HepG2 (cell line): ENCODE data around the gene ELL. TPM values are rescaled to one million over a fixed set of nuclear protein-coding genes. Genes with fewer than 3 reads are reported as not detected.

ENCODE experiments used
- ATAC-seq: fragments of 200-7000 bp; cut with Tn5 transposase; 3 replicates; pipeline ENCODE4 v1.9.1; 2020; ENCODE audit warnings: mild to moderate bottlenecking, moderate library complexity
- BruUV-seq: library from RNA; stranded (reverse); fragments of 400-500 nt; replicated peaks from 2 replicates; lab custom pipeline; 2021; lab: Mats Ljungman, UMichigan
- CTCF ChIA-PET: fragments of 300-600 bp; formaldehyde crosslinking; extraction: SDS; loops from one replicate; lab custom pipeline; 2021; ENCODE audit warnings: low total read pairs, inconsistent platforms, low intra/inter-chr PET ratio; lab: Yijun Ruan, JAX
- POLR2A ChIA-PET: fragments of 350-600 bp; sonication (Branson Sonifier 250); formaldehyde crosslinking; loops from one replicate; lab custom pipeline; 2020; ENCODE audit warnings: antibody characterized with exemption, inconsistent platforms; lab: Yijun Ruan, JAX
- DNase-seq: peaks from one replicate; pipeline ENCODE4 v3.0.0-alpha.2; 2015; ENCODE audit warnings: low spot score
- FAIRE-seq: peaks from 3 replicates; lab custom pipeline; 2011; peaks lifted over from hg19 to GRCh38; lab: Jason Lieb, UNC
- H2AFZ ChIP-seq: one replicate; pipeline ENCODE4 v1.6.1; 2011; ENCODE audit warnings: low read length, inconsistent platforms
- H3K27ac ChIP-seq: fragments of 300-600 bp; 3 replicates; pipeline ENCODE4 v1.8.0; 2011; ENCODE audit warnings: mixed run types, mild to moderate bottlenecking, mixed read lengths, low read length, inconsistent platforms; ENCODE audit not compliant: insufficient read depth; ENCODE audit errors: extremely low read length
- H3K27me3 ChIP-seq, 2 experiments: fragments of 200-600 bp in 1 of 2; 2 replicates in 1 of 2; 3 replicates in 1 of 2; pipeline versions ENCODE4 v1.6.0 to v1.8.0; 2011; ENCODE audit warnings: low read length in 2 of 2, mild to moderate bottlenecking in 2 of 2, moderate library complexity in 2 of 2, inconsistent platforms in 1 of 2; ENCODE audit not compliant: insufficient read depth in 2 of 2, control insufficient read depth in 1 of 2
- H3K36me3 ChIP-seq, 2 experiments: fragments of 200-600 bp in 1 of 2; replicated peaks in 1 of 2; 2 replicates in 1 of 2; 3 replicates in 1 of 2; pipeline versions ENCODE4 v1.5.1 to v1.8.0; 2011; ENCODE audit warnings: low read length in 2 of 2, inconsistent platforms in 1 of 2; ENCODE audit not compliant: insufficient read depth in 2 of 2, control insufficient read depth in 1 of 2
- H3K4me1 ChIP-seq: 2 replicates; pipeline ENCODE4 v1.5.1; 2012; ENCODE audit warnings: low read length, inconsistent platforms; ENCODE audit not compliant: insufficient read depth
- H3K4me2 ChIP-seq: 2 replicates; pipeline ENCODE4 v1.6.0; 2011; ENCODE audit warnings: low read depth, low read length, inconsistent platforms
- H3K4me3 ChIP-seq, 3 experiments: fragments of 200-600 bp in 1 of 3; sonication (generic), shearing (Covaris generic) in 1 of 3; replicated peaks in 1 of 3; 2 replicates each; pipeline ENCODE4 v1.5.1; 2011 to 2016; ENCODE audit warnings: low read length in 3 of 3, inconsistent platforms in 2 of 3, low read depth in 2 of 3, mild to moderate bottlenecking in 2 of 3, control low read depth in 1 of 3, mixed read lengths in 1 of 3; ENCODE audit not compliant: insufficient read depth in 1 of 3
- H3K79me2 ChIP-seq: one replicate; pipeline ENCODE4 v1.6.1; 2011; ENCODE audit warnings: low read length, inconsistent platforms; ENCODE audit not compliant: insufficient read depth
- H3K9ac ChIP-seq: 2 replicates; pipeline ENCODE4 v1.6.0; 2011; ENCODE audit warnings: mild to moderate bottlenecking, low read depth, low read length, inconsistent platforms; ENCODE audit not compliant: insufficient read depth
- H3K9me3 ChIP-seq: 2 replicates; pipeline ENCODE4 v1.5.1; 2012; ENCODE audit warnings: mild to moderate bottlenecking, low read length
- H4K20me1 ChIP-seq: 2 replicates; pipeline ENCODE4 v1.6.0; 2011; ENCODE audit warnings: inconsistent platforms, mild to moderate bottlenecking, low read length, moderate library complexity; ENCODE audit not compliant: insufficient read depth
- BATF2 ChIP-seq: sonication (generic); formaldehyde crosslinking; IDR thresholded peaks from 2 replicates; pipeline ENCODE4 v1.8.0; 2022; ENCODE audit warnings: mild to moderate bottlenecking, missing genetic modification reagents, moderate library complexity
- CHCHD3 ChIP-seq: sonication (generic); formaldehyde crosslinking; IDR thresholded peaks from 2 replicates; pipeline ENCODE4 v1.8.0; 2022; ENCODE audit warnings: mild to moderate bottlenecking, missing genetic modification reagents, moderate library complexity
- CHD2 ChIP-seq: IDR thresholded peaks from 2 replicates; pipeline ENCODE4 v1.6.1; 2011; ENCODE audit warnings: low read depth, low read length, improper control_type of control experiment
- CREBL2 ChIP-seq: sonication (generic); formaldehyde crosslinking; IDR thresholded peaks from 2 replicates; pipeline ENCODE4 v1.8.1; 2023; ENCODE audit warnings: missing genetic modification reagents, mild to moderate bottlenecking, borderline replicate concordance
- FOXC1 ChIP-seq: sonication (generic); formaldehyde crosslinking; IDR thresholded peaks from 2 replicates; pipeline ENCODE4 v1.8.0; 2022; ENCODE audit warnings: mild to moderate bottlenecking, missing genetic modification reagents, borderline replicate concordance
- KDM3A ChIP-seq: IDR thresholded peaks from 2 replicates; pipeline ENCODE4 v1.6.1; 2018; ENCODE audit warnings: low read depth, missing compliant biosample characterization
- MAF1 ChIP-seq: sonication (generic); formaldehyde crosslinking; IDR thresholded peaks from 2 replicates; pipeline ENCODE4 v1.5.0; 2020; ENCODE audit warnings: missing genetic modification reagents, borderline replicate concordance
- RBM22 ChIP-seq: fragments of 200-400 bp; formaldehyde crosslinking; optimal IDR thresholded peaks from 2 replicates; pipeline ENCODE3; 2017; ENCODE audit warnings: mild to moderate bottlenecking, low read length, moderate library complexity
- ZBTB21 ChIP-seq: sonication (generic); formaldehyde crosslinking; IDR thresholded peaks from 2 replicates; pipeline ENCODE4 v1.4.0; 2020; ENCODE audit warnings: missing genetic modification reagents
- ZIK1 ChIP-seq: sonication (generic); formaldehyde crosslinking; IDR thresholded peaks from 2 replicates; pipeline ENCODE4 v1.5.0; 2020; ENCODE audit warnings: mild to moderate bottlenecking, low read depth, missing genetic modification reagents, borderline replicate concordance
- ZNF121 ChIP-seq: sonication (generic); formaldehyde crosslinking; IDR thresholded peaks from 2 replicates; pipeline ENCODE4 v1.5.0; 2020; ENCODE audit warnings: mild to moderate bottlenecking, missing genetic modification reagents
- ZNF136 ChIP-seq: sonication (generic); formaldehyde crosslinking; IDR thresholded peaks from 2 replicates; pipeline ENCODE4 v1.8.1; 2022; ENCODE audit warnings: low read depth, mild to moderate bottlenecking, moderate library complexity, missing genetic modification reagents
- ZNF225 ChIP-seq: sonication (generic); formaldehyde crosslinking; IDR thresholded peaks from 2 replicates; pipeline ENCODE4 v1.4.0; 2020; ENCODE audit warnings: mild to moderate bottlenecking, missing genetic modification reagents
- ZNF30 ChIP-seq: sonication (generic); formaldehyde crosslinking; IDR thresholded peaks from 2 replicates; pipeline ENCODE4 v1.5.0; 2020; ENCODE audit warnings: mild to moderate bottlenecking, missing genetic modification reagents
- ZNF513 ChIP-seq: sonication (generic); formaldehyde crosslinking; conservative IDR thresholded peaks from 2 replicates; pipeline ENCODE4 v1.5.0; 2020; ENCODE audit warnings: missing genetic modification reagents
- ZSCAN25 ChIP-seq: sonication (generic); formaldehyde crosslinking; IDR thresholded peaks from 2 replicates; pipeline ENCODE4 v1.8.0; 2022; ENCODE audit warnings: mild to moderate bottlenecking, missing genetic modification reagents
- WGBS: methylation state at CpG from one replicate; pipeline ENCODE4 v1.1.6; 2017; ENCODE audit warnings: low lambda C conversion rate; 5-methylcytosine and 5-hydroxymethylcytosine counted together
- in situ Hi-C: cut with HindIII; loops from 2 replicates; pipeline ENCODE4 v1.10.0; 2017; ENCODE audit warnings: low pct_unique_long_range_greater_than_20kb; ENCODE audit not compliant: extremely low pct_ligation_motif_present
- intact Hi-C: fragments of 100-400 bp; cut with micrococcal nuclease; formaldehyde crosslinking; loops from one replicate; pipeline ENCODE4 v1.10.0; 2022; ENCODE audit not compliant: unreplicated experiment
- polyA plus RNA-seq, 8 experiments: library from polyadenylated mRNA; depleted of rRNA in 3 of 8; stranded (reverse) in 7 of 8; unstranded in 1 of 8; fragments of >200 nt; fragmentation: Illumina TruSeq in 4 of 8; extraction: Trizol in 4 of 8; gene quantifications; 2 replicates each; pipeline versions ENCODE4 v1.2.1 to v1.2.3, GENCODE V29; 2011 to 2016; ENCODE audit warnings: low read depth in 4 of 8, missing spikeins in 1 of 8, mixed read lengths in 1 of 8; ENCODE audit not compliant: insufficient read depth in 1 of 8
- total RNA-seq, 5 experiments: library from RNA; depleted of rRNA; stranded (reverse); fragments of >200 nt; fragmentation: Illumina TruSeq; extraction: Trizol; gene quantifications; 2 replicates each; pipeline ENCODE4 v1.2.3, GENCODE V29; 2016; ENCODE audit warnings: low read depth in 1 of 5

ELL gene
- total and polyA plus RNA-seq, 2 of the 13 experiments (the other 11 are each of a cell fraction or from before 2014, with no cell fraction given), result 3.7 to 5.4 TPM

GRCh38 chr19:18446145-18446810 is 75.6 kb downstream of the ELL start:
- no TSS peak for BruUV-seq
- CTCF ChIA-PET, result no interaction called here
- FAIRE-seq, result no peak
- H3K9me3 ChIP-seq, result no peaks in the 10 kb centered on the region
- no peak for DNase-seq
- H3K27me3 ChIP-seq, result no peaks in the 10 kb centered on the region
- ATAC-seq, result no peak
- POLR2A ChIA-PET, result no interaction called here
- no peak overlapping the region for H3K4me3 ChIP-seq
- TF ChIP-seq BATF2 (CRISPR knock-in tag) (no peak), ZSCAN25 (CRISPR knock-in tag) (no peak), ZIK1 (CRISPR knock-in tag) (no peak), ZBTB21 (CRISPR knock-in tag) (no peak), KDM3A (CRISPR knock-in tag) (no peak), MAF1 (CRISPR knock-in tag) (no peak), ZNF136 (CRISPR knock-in tag) (no peak), CHD2 (no peak), RBM22 (no peak), CHCHD3 (CRISPR knock-in tag) (no peak), ZNF513 (CRISPR knock-in tag) (no peak), CREBL2 (no peak), ZNF121 (no peak), ZNF225 (CRISPR knock-in tag) (no peak), ZNF30 (CRISPR knock-in tag) (no peak), FOXC1 (CRISPR knock-in tag) (no peak)
- peaks cover 41 to 70% of the 10 kb centered on the region in 2 experiments; a peak in 4 of 5 replicates for H3K36me3 ChIP-seq
- H3K9ac ChIP-seq, result no peak overlapping the region
- H3K4me1 ChIP-seq, result peaks cover 18% of the 10 kb centered on the region
- in situ Hi-C loops, result no loop called here
- H3K27ac ChIP-seq, result no peak overlapping the region
- no peak overlapping the region for H3K4me2 ChIP-seq
- H4K20me1 ChIP-seq, result peaks cover 6% of the 10 kb centered on the region; the same call in 1 of the 2 replicates
- WGBS, result 96% methylated on average over 29 of the region's 34 CpGs
- intact Hi-C loops, result no loop called here
- no peak overlapping the region for H2AFZ ChIP-seq
- no peaks in the 10 kb centered on the region for H3K79me2 ChIP-seq
